ENCODE measurements around the gene RIMS4.

GRCh38 chr20:44720621-44720996 lies 89.7 kb downstream of the RIMS4 start:
- no peak for TF ChIP-seq CTCF (IDR thresholded peaks at IDR 0.05)
- TF ChIP-seq POLR2AphosphoS5 (IDR thresholded peaks at IDR 0.05) = peak; percentile 39

Measured in prostate gland (tissue), 2 donors.